ENCODE data around the gene VAC14.

Gene VAC14

GRCh38 chr16:70651524-70651923 is 149.4 kb downstream of the VAC14 start:
- H3K4me3 ChIP-seq (ENCODE audit: low read length), result no peak overlapping the region
- DNase-seq (ENCODE audit: low read depth), result peak; percentile 38
- no peak for TF ChIP-seq CTCF (IDR thresholded peaks at IDR 0.05; ENCODE audit: insufficient read depth, low read depth, low read length, missing control alignments)

- no peak for TF ChIP-seq CTCF (IDR thresholded peaks at IDR 0.05; ENCODE audit: insufficient read depth, low read depth, low read length, missing control alignments)
- no peak overlapping the region for H3K4me3 ChIP-seq (ENCODE audit: low read length)
- no peak for DNase-seq (ENCODE audit: low read depth)
Observed at GRCh38 chr16:70650216-70650615, 150.7 kb downstream of the VAC14 start.

- DNase-seq (ENCODE audit: low read depth), result no peak
- H3K4me3 ChIP-seq (ENCODE audit: low read length), result no peak overlapping the region
- TF ChIP-seq CTCF (IDR thresholded peaks at IDR 0.05; ENCODE audit: insufficient read depth, low read depth, low read length, missing control alignments), result no peak
Observed at GRCh38 chr16:70649300-70649699, 151.7 kb downstream of the VAC14 start.

DNA sequence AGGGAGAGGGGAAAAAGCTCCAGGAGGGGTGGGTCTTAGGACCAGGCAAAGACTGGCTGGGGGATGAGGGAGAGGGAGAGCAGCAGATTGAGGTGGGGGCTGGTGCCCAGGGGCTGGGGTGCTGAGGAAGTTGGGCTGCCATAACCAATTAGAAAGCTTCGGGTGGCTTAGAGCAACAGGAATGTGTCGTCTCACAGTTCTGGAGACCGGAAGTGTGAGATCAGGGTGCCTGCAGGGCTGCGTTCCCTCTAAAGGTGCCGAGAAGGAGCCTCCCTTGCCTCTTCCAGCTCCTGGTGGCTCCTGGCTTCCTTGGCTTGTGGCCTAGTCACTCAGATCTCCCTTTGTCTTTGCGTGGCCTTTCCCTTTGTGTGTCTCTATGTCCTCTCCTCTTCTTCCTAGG is 152.4 kb downstream of the VAC14 start:
- H3K4me3 ChIP-seq (ENCODE audit: low read length), result no peak overlapping the region
- TF ChIP-seq CTCF (IDR thresholded peaks at IDR 0.05; ENCODE audit: insufficient read depth, low read depth, low read length, missing control alignments), result no peak
- no peak for DNase-seq (ENCODE audit: low read depth)

GRCh38 chr16:70647441-70648359 is 153.3 kb downstream of the VAC14 start:
- no peak for TF ChIP-seq CTCF (IDR thresholded peaks at IDR 0.05; ENCODE audit: insufficient read depth, low read depth, low read length, missing control alignments)
- H3K4me3 ChIP-seq (ENCODE audit: low read length), result no peak overlapping the region
- DNase-seq (ENCODE audit: low read depth), result no peak

GRCh38 chr16:70646260-70647241 is 154.4 kb downstream of the VAC14 start, which contains the start of gene IL34:
Gene IL34, plus strand, starts transcription at chr16:70646559. Its CDS starts 389 bp downstream, at chr16:70646948.
- no peak for TF ChIP-seq CTCF (IDR thresholded peaks at IDR 0.05; ENCODE audit: insufficient read depth, low read depth, low read length, missing control alignments)
- no peak within 1 kb of the TSS for H3K4me3 ChIP-seq (ENCODE audit: low read length)
- no peak for DNase-seq (ENCODE audit: low read depth)

Measured in epithelial cell of esophagus (primary cell).